ENCODE results near the gene CNOT4.
"Not testable (repeated sequence)": the region's sequence is repeated elsewhere in the genome, so short reads cannot be mapped to it uniquely, and the experiment has no call there.

CNOT4 gene

DNA sequence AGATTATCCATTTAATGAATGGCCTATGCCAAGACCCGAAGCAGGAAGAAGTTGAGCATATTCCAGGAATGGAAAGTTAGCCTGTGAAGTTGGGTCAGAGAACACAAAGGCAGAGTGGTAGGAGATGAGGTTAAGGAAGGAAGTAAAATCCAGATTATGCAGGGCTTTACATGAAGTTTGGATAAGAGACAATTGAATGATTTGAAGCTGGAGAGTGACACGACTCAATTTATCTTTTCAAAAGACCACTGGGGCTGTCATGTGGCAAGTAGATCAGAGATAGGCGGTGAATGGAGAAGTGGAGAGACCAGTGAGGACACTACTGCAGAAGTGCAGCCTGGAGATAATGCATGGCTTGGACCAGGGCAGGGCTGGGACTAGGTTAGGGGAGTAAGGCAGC is 7.2 kb upstream of the CNOT4 start:
- DNase-seq (ENCODE audit: extremely low read depth in 1 of 2, low read depth in 1 of 2), result no peak

DNA sequence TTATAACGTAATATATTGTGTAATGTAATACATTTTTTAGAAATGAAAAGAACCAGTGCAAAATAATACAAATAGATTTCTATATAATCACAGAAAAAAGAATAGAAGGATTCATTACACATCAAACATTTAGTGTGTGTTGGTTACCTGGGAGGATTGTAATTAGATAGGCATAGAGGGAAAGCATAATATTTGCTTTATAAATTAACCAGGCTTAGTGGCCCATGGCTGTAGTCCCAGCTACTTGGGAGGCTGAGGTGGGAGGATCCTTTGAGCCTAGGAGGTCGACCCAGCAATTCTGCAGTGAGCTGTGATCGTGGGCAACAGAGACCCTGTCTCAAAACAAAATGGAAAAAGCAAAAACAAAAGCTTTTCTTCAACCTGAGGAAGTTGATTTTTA is 5.0 kb upstream of the CNOT4 start:
- DNase-seq (ENCODE audit: extremely low read depth in 1 of 2, low read depth in 1 of 2), result no peak

- DNase-seq (ENCODE audit: extremely low read depth in 1 of 2, low read depth in 1 of 2), result no peak
Measured at GRCh38 chr7:135512135-135512887, 2.4 kb upstream of the CNOT4 start.

DNA sequence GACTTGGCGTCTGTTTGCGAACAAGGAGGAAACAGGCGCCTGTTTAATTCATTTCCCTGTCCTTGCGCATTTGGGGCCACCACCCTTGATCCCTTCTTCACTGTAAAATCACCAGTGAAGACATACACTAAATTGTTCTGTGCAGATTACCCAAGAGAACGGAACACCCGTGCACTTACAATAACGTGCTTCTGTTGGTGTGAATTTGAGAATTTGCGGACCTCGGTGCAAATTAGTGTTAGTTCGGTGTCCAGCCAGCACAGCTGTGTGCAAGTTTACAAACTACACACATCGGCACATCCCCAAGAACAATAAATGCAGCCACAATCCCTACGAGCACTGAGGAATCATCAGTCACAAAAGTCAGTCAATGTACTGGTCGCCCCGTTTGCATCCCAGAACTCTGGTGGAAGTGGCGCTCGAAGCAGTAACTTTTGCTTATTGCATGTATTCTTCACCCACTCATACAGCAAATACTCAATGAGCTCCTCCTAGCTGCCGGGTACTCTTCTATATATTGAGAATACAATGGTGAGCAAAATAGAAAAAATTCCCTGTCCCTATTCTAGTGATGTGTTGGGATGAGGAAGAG is 786 bp upstream of the CNOT4 start:
- no peak for DNase-seq (ENCODE audit: extremely low read depth in 1 of 2, low read depth in 1 of 2)

GRCh38 chr7:135509589-135509838 is 388 bp downstream of the CNOT4 start:
- no peak for DNase-seq (ENCODE audit: extremely low read depth in 1 of 2, low read depth in 1 of 2)

GRCh38 chr7:135508883-135509588 is 866 bp downstream of the CNOT4 start:
- DNase-seq (ENCODE audit: extremely low read depth in 1 of 2, low read depth in 1 of 2), result peak in 1 of 2 donors; percentile 16

DNA sequence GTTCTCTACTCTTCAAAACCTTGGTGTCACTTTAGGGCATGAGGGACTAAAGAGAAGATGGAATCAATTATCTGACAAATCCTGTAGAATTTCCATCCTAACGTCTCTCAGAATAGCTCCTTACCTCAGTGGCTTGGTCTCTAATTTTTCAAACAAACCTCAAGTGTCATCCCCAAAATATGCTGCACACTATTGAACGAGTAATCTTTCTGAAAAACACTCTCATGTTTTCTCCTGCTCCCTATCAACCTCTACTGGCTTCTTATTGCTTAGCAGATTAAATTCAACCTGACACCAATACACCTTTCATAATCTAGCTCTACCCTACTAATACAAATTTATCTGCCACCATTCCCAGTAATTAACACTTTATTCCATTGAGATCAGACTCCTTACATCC is 8.5 kb downstream of the CNOT4 start:
- no peak for DNase-seq (ENCODE audit: extremely low read depth in 1 of 2, low read depth in 1 of 2)

- no peak for DNase-seq (ENCODE audit: extremely low read depth in 1 of 2, low read depth in 1 of 2)
Measured at GRCh38 chr7:135499818-135500217, 10.1 kb downstream of the CNOT4 start.

DNA sequence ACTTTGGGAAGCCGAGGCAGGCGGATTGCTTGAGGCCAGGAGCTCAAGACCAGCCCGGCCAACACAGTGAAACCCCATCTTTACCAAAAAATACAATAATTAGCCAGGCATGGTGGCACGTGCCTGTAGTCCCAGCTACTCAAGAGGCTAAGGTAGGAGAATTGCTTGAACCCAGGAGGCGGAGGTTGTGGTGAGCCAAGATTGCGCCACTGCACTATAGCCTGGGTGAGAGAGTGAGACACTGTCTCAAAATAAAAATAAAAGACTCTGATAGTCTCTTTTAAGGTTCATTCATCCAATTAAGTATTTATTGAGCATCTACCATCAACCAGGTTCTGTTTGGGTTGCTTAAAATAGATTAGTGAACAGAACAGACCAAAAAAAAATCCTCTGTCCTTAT is 12.7 kb downstream of the CNOT4 start:
- not testable (repeated sequence) for DNase-seq (ENCODE audit: extremely low read depth in 1 of 2, low read depth in 1 of 2)

GRCh38 chr7:135493362-135493761 is 16.5 kb downstream of the CNOT4 start:
- DNase-seq (ENCODE audit: extremely low read depth in 1 of 2, low read depth in 1 of 2), result no peak

- DNase-seq (ENCODE audit: extremely low read depth in 1 of 2, low read depth in 1 of 2), result no peak
Measured at GRCh38 chr7:135492151-135492550, 17.8 kb downstream of the CNOT4 start.

- no peak for DNase-seq (ENCODE audit: extremely low read depth in 1 of 2, low read depth in 1 of 2)
Measured at GRCh38 chr7:135490783-135491182, 19.1 kb downstream of the CNOT4 start.

- no peak for DNase-seq (ENCODE audit: extremely low read depth in 1 of 2, low read depth in 1 of 2)
Measured at GRCh38 chr7:135489791-135490190, 20.1 kb downstream of the CNOT4 start.

DNA sequence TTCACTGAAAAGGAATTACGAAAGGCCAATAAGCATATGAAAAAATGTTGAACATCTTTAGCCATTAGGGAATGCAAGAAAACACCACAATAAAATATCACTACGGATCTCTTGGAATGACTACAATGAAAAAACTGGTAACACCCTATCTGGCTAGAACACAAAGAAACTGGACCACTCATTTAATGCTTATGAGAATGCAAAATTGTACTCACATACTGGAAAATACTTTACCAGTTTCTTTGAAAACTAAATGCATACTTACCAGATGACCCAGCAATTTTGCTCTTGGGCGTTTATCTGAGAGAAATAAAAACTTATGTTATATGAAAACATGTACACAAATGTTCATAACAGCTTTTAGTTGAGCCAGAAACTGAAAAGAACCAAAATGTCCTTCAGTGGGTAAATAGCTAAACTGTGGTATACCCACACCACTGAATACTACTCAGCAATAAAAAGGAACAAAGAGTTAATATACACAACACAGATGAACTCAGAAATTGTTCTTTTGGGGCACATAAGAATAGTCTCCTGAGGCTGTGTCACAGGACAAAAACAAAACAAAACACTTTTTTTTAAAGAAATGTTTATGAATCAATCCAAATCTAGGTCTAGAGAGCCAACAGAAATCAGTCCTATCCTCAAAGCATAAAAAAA is 23.5 kb downstream of the CNOT4 start:
- DNase-seq (ENCODE audit: extremely low read depth in 1 of 2, low read depth in 1 of 2), result no peak

DNA sequence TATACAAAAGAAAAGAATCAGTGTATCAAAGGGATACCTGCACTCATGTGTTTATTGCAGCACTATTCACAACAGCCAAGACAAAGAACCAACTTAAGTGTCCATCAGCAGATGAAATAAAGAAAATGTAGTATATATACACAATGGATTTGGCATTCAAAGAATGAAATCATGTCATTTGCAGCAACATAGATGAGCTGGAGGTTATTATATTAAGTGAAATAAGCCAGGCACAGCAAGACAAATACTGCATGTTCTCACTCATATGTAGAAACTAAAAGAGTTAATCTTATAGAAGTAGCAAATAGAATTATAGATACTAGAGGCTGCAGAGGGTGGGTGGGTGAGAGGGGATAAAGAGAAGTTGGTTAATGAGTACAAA is 28.3 kb downstream of the CNOT4 start:
- no peak for DNase-seq (ENCODE audit: extremely low read depth in 1 of 2, low read depth in 1 of 2)

DNA sequence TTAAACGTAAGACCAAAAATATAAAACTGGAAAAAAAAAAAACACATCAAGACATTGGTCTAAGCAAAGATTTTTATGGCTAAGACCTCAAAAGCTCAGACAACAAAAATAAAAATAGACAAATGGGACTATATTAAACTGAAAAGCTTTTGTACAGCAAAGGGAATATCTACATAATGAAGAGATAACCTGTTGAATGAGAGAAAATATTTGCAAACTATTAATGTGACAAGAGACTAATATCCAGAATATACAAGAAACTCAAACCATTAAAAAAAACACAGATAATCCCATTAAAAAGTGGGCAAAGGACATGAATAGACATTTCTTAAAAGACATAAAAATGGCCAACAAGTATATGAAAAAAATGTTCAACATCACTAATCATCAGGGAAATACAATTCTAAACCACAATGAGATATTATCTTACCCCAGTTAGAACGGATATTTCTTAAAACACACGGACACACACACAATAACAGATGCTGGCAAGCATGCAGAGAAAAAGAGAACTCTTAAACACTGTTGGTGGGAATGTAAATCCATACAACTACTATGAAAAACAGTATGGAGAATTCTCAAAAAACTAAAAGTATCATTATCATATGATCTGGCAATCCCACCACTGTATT is 28.8 kb downstream of the CNOT4 start:
- DNase-seq (ENCODE audit: extremely low read depth in 1 of 2, low read depth in 1 of 2), result no peak

DNA sequence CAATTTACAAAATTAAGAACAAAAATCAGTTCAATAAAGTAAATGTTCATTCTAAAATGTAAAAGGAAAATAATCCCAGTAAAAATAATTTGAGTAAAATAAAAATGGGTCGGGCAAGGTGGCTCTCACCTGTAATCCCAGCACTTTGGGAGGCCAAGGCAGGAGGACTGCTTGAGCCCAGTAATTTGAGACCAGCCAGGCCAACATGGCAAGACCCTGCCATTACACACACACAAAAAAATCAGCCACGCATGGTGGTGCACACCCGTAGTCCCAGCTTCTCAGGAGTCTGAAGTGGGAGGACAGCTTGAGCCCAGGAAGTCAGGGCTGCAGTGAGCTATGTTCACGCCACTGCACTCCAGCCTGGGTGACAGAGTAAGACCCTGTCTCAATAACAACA is 34.4 kb downstream of the CNOT4 start:
- DNase-seq (ENCODE audit: extremely low read depth in 1 of 2, low read depth in 1 of 2), result no peak

DNA sequence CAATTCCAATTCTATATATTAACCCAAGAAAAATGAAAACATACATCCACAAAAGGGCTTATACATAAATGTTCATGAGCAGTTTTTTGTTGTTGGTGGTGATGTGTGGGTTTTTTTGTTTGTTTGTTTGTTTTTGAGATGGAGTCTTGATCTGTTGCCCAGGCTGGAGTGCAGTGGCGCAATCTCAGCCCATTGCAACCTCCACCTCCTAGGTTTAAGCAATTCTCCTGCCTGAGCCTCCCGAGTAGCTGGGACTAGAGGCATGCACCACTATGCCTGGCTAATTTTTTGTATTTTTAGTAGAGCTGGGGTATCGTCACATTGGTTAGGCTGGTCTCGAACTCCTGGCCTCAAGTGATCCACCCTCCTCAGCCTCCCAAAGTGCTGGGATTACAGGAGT is 40.2 kb downstream of the CNOT4 start:
- not testable (repeated sequence) for DNase-seq (ENCODE audit: extremely low read depth in 1 of 2, low read depth in 1 of 2)

DNA sequence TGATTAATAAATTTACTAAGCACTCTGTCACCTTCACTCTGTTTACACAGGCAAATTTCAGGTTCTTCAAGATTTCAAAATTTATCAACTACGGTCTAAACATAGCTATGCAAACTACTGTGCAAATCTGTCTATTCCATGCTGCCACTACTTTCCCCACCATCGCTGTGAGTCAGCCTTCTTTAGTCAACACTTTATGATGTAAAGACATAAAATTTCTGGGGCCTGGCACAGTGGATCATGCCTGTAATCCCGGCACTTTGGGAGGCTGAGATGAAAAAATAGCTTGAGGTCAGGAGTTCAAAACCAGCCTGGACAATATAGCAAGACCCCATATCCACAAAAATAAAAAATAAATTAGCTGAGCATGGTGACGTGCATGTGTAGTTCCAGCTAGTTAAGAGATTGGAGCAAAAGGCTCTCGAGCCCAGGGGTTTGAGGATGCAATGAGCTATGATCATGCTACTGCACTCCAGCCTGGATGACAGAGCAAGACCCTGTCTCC is 42.6 kb downstream of the CNOT4 start:
- no peak for DNase-seq (ENCODE audit: extremely low read depth in 1 of 2, low read depth in 1 of 2)

- no peak for DNase-seq (ENCODE audit: extremely low read depth in 1 of 2, low read depth in 1 of 2)
Measured at GRCh38 chr7:135466442-135467206, 43.3 kb downstream of the CNOT4 start.

- no peak for DNase-seq (ENCODE audit: extremely low read depth in 1 of 2, low read depth in 1 of 2)
Measured at GRCh38 chr7:135463908-135464307, 46.0 kb downstream of the CNOT4 start.

All from stimulated activated CD8-positive, alpha-beta memory T cell treated with anti-CD3 and anti-CD28 coated beads, Interleukin-7, amount 100 ng/mL, for 48 hours (primary cell).